H1 (cell line): ENCODE results near the gene MSANTD3. TPM values are rescaled to one million over a fixed set of nuclear protein-coding genes. Genes with fewer than 3 reads are reported as not detected.
A peak's percentile ranks its signal among the peaks of the same experiment; 100 is the strongest.

Source experiments
- CTCF ChIA-PET: fragments of 300-600 bp; sonication (Branson Sonifier 250); formaldehyde crosslinking; loops from one replicate; lab custom pipeline; 2021; ENCODE audit not compliant: partially characterized antibody; lab: Charles Lee
- POLR2A ChIA-PET: fragments of 300-600 bp; sonication (Branson Sonifier 250); formaldehyde crosslinking; loops from one replicate; lab custom pipeline; 2021; ENCODE audit warnings: inconsistent platforms; ENCODE audit not compliant: partially characterized antibody; lab: Charles Lee
- DNase-seq, 2 experiments: peaks; one replicate each; pipeline versions ENCODE4 v3.0.0 to v3.0.0-alpha.2; 2010 to 2022; ENCODE audit warnings: low spot score in 2 of 2, low read depth in 1 of 2, mixed read lengths in 1 of 2
- FAIRE-seq: peaks from 2 replicates; lab custom pipeline; 2011; peaks lifted over from hg19 to GRCh38; lab: Jason Lieb, UNC
- H2AFZ ChIP-seq: 2 replicates; pipeline ENCODE4 v1.8.1; 2012; ENCODE audit warnings: low read length, inconsistent platforms
- H2AK5ac ChIP-seq: 2 replicates; pipeline ENCODE4 v1.6.1; 2013; ENCODE audit warnings: low read depth, low read length
- H2BK120ac ChIP-seq: replicated peaks from 2 replicates; pipeline ENCODE3; 2013; ENCODE audit warnings: low read depth, low read length, inconsistent platforms
- H2BK12ac ChIP-seq: 2 replicates; pipeline ENCODE4 v1.6.1; 2013; ENCODE audit warnings: low read depth, low read length
- H2BK15ac ChIP-seq: 2 replicates; pipeline ENCODE4 v1.6.1; 2013; ENCODE audit warnings: low read length
- H2BK20ac ChIP-seq: 2 replicates; pipeline ENCODE4 v1.6.1; 2013; ENCODE audit warnings: low read length
- H2BK5ac ChIP-seq: 2 replicates; pipeline ENCODE4 v1.6.1; 2013; ENCODE audit warnings: low read depth, low read length
- H3K14ac ChIP-seq: 2 replicates; pipeline ENCODE4 v1.6.1; 2013; ENCODE audit warnings: inconsistent platforms; ENCODE audit not compliant: insufficient read length
- H3K18ac ChIP-seq: 2 replicates; pipeline ENCODE4 v1.6.1; 2013; ENCODE audit warnings: low read length; ENCODE audit errors: extremely low read depth
- H3K23ac ChIP-seq: 2 replicates; pipeline ENCODE4 v1.6.1; 2013; ENCODE audit warnings: inconsistent platforms; ENCODE audit not compliant: insufficient read length
- H3K23me2 ChIP-seq: 2 replicates; pipeline ENCODE4 v1.6.1; 2013; ENCODE audit warnings: low read depth, low read length
- H3K27ac ChIP-seq: 2 replicates; pipeline ENCODE4 v1.6.1; 2011; ENCODE audit warnings: low read depth, low read length, inconsistent platforms
- H3K27me3 ChIP-seq, 4 experiments: replicated peaks in 1 of 4; 1 replicate in 1 of 4; 2 replicates in 3 of 4; pipeline versions ENCODE4 v1.6.1 to v1.8.1; 2011 to 2013; ENCODE audit warnings: low read length in 3 of 4, mild to moderate bottlenecking in 3 of 4, inconsistent platforms in 2 of 4, mixed read lengths in 2 of 4, moderate library complexity in 1 of 4; ENCODE audit not compliant: control insufficient read depth in 3 of 4, insufficient read depth in 3 of 4; ENCODE audit errors: extremely low read depth in 1 of 4
- H3K36me3 ChIP-seq, 4 experiments: 2 replicates each; pipeline versions ENCODE4 v1.6.1 to v1.8.1; 2011 to 2013; ENCODE audit warnings: mild to moderate bottlenecking in 4 of 4, low read length in 3 of 4, moderate library complexity in 2 of 4, control low read depth in 1 of 4, inconsistent platforms in 1 of 4; ENCODE audit not compliant: insufficient read depth in 4 of 4, control insufficient read depth in 2 of 4
- H3K4ac ChIP-seq: replicated peaks from 2 replicates; pipeline ENCODE3; 2013; ENCODE audit warnings: low read length, low read depth, mixed read lengths, inconsistent platforms; ENCODE audit not compliant: insufficient read length
- H3K4me1 ChIP-seq, 4 experiments: replicated peaks in 1 of 4; 1 replicate in 1 of 4; 2 replicates in 3 of 4; pipeline versions ENCODE4 v1.6.1 to v1.8.1; 2011 to 2013; ENCODE audit warnings: low read length in 3 of 4, inconsistent platforms in 2 of 4, mixed read lengths in 1 of 4; ENCODE audit not compliant: insufficient read depth in 4 of 4, control insufficient read depth in 3 of 4
- H3K4me2 ChIP-seq, 2 experiments: 2 replicates each; pipeline versions ENCODE4 v1.6.1 to v1.8.1; 2011 to 2013; ENCODE audit warnings: low read depth in 2 of 2, low read length in 2 of 2, control low read depth in 1 of 2, inconsistent platforms in 1 of 2, mild to moderate bottlenecking in 1 of 2; ENCODE audit not compliant: insufficient read depth in 1 of 2
- H3K4me3 ChIP-seq, 4 experiments: fragments of 200-600, 300-600 bp in 1 of 4; sonication (generic), shearing (Covaris generic), sonication (Bioruptor Twin) in 1 of 4; 2 replicates each; pipeline versions ENCODE4 v1.5.1 to v1.8.1; 2011 to 2016; ENCODE audit warnings: low read length in 4 of 4, low read depth in 3 of 4, control low read depth in 2 of 4, inconsistent platforms in 2 of 4, mild to moderate bottlenecking in 2 of 4, mixed read lengths in 1 of 4, moderate library complexity in 1 of 4; ENCODE audit not compliant: insufficient read depth in 2 of 4; ENCODE audit errors: extremely low read depth in 1 of 4
- H3K56ac ChIP-seq: replicated peaks from 2 replicates; pipeline ENCODE3; 2013; ENCODE audit warnings: low read depth, mild to moderate bottlenecking, mixed read lengths, low read length, inconsistent platforms; ENCODE audit not compliant: insufficient read length
- H3K79me1 ChIP-seq: 2 replicates; pipeline ENCODE4 v1.6.1; 2013; ENCODE audit warnings: low read depth, low read length, control low read depth
- H3K79me2 ChIP-seq, 2 experiments: 2 replicates each; pipeline versions ENCODE4 v1.6.1 to v1.8.1; 2012 to 2013; ENCODE audit warnings: low read length in 2 of 2, mild to moderate bottlenecking in 2 of 2, inconsistent platforms in 1 of 2; ENCODE audit not compliant: insufficient read depth in 2 of 2, control insufficient read depth in 1 of 2
- H3K9ac ChIP-seq, 4 experiments: replicated peaks in 1 of 4; 1 replicate in 1 of 4; 2 replicates in 3 of 4; pipeline versions ENCODE4 v1.6.1 to v1.8.1; 2011 to 2013; ENCODE audit warnings: low read depth in 3 of 4, low read length in 3 of 4, control low read depth in 2 of 4, mild to moderate bottlenecking in 2 of 4, moderate library complexity in 2 of 4, inconsistent platforms in 1 of 4; ENCODE audit errors: extremely low read depth in 1 of 4
- H3K9me3 ChIP-seq, 2 experiments: 2 replicates each; pipeline versions ENCODE4 v1.6.1 to v1.8.1; 2012 to 2013; ENCODE audit warnings: mild to moderate bottlenecking in 2 of 2, moderate library complexity in 2 of 2, control low read depth in 1 of 2, inconsistent platforms in 1 of 2, low read depth in 1 of 2, low read length in 1 of 2, mixed read lengths in 1 of 2; ENCODE audit not compliant: insufficient read depth in 2 of 2
- H4K20me1 ChIP-seq, 2 experiments: replicated peaks in 1 of 2; 2 replicates each; pipeline versions ENCODE3 to v1.8.1; 2011 to 2013; ENCODE audit warnings: inconsistent platforms in 2 of 2, low read length in 2 of 2, mild to moderate bottlenecking in 1 of 2; ENCODE audit not compliant: insufficient read depth in 2 of 2, control insufficient read depth in 1 of 2
- H4K5ac ChIP-seq: 2 replicates; pipeline ENCODE4 v1.6.1; 2013; ENCODE audit warnings: low read length, low read depth, mixed read lengths, inconsistent platforms; ENCODE audit not compliant: insufficient read length
- H4K8ac ChIP-seq: 2 replicates; pipeline ENCODE4 v1.8.0; 2013; ENCODE audit warnings: mild to moderate bottlenecking, moderate library complexity, low read length, inconsistent platforms; ENCODE audit not compliant: insufficient read depth; ENCODE audit errors: extremely low read depth
- H4K91ac ChIP-seq: replicated peaks from 2 replicates; pipeline ENCODE3; 2013; ENCODE audit warnings: low read length, mixed read lengths, inconsistent platforms; ENCODE audit not compliant: insufficient read length
- MAFK ChIP-seq: IDR thresholded peaks from 2 replicates; pipeline ENCODE4 v1.6.1; 2012; ENCODE audit warnings: low read depth, mild to moderate bottlenecking, improper control_type of control experiment, low read length
- POU5F1 ChIP-seq: IDR thresholded peaks from 2 replicates; pipeline ENCODE4 v1.6.1; 2011; ENCODE audit warnings: low read depth, mild to moderate bottlenecking, low read length, moderate library complexity
- SIRT6 ChIP-seq: IDR thresholded peaks from one replicate; pipeline ENCODE4 v1.7.1; 2012; ENCODE audit warnings: low read length, inconsistent platforms
- SUZ12 ChIP-seq: fragments of 200-600 bp; sonication (generic); IDR thresholded peaks from 2 replicates; pipeline ENCODE4 v1.6.1; 2012; ENCODE audit warnings: mild to moderate bottlenecking, inconsistent platforms, low read length, moderate library complexity, mixed read lengths
- TAF7 ChIP-seq: optimal IDR thresholded peaks from 2 replicates; pipeline ENCODE3; 2011; ENCODE audit warnings: low read depth, mild to moderate bottlenecking, inconsistent platforms, low read length, moderate library complexity, borderline replicate concordance
- TEAD4 ChIP-seq: IDR thresholded peaks from 2 replicates; pipeline ENCODE4 v1.6.1; 2012; ENCODE audit warnings: low read depth, low read length, inconsistent platforms, mixed read lengths
- YY1 ChIP-seq: IDR thresholded peaks from 2 replicates; pipeline ENCODE4 v1.6.1; 2011; ENCODE audit warnings: low read depth, mild to moderate bottlenecking, low read length
- WGBS, 2 experiments: shearing (Covaris generic) in 1 of 2; methylation state at CpG; one replicate each; pipeline versions ENCODE4 v1.1.6 to v1.1.7; 2013 to 2015; ENCODE audit warnings: low lambda C conversion rate in 2 of 2, mixed read lengths in 2 of 2, inconsistent platforms in 1 of 2, low coverage in 1 of 2, missing lambda C conversion rate in 1 of 2; ENCODE audit not compliant: insufficient replicate concordance in 2 of 2, insufficient coverage in 1 of 2, insufficient read length in 1 of 2; ENCODE audit errors: extremely low coverage in 1 of 2, missing lambda C conversion rate in 1 of 2; 5-methylcytosine and 5-hydroxymethylcytosine counted together
- polyA plus RNA-seq, 7 experiments: library from polyadenylated mRNA; depleted of rRNA in 3 of 7; stranded (reverse) in 5 of 7; unstranded in 2 of 7; fragments of >200 nt in 5 of 7; fragments of 200-250 nt in 2 of 7; gene quantifications; 1 replicate in 5 of 7; 2 replicates in 1 of 7; 4 replicates in 1 of 7; pipeline versions ENCODE4 v1.2.1 to v1.2.3, GENCODE V29; 2011 to 2013; ENCODE audit warnings: missing spikeins in 2 of 7, mixed read lengths in 2 of 7
- total RNA-seq: library from RNA; stranded (reverse); fragmentation: NEBNext Ultra II Directional; extraction: Animal tissue kit (Norgen Biotek cat#: 25700); gene quantifications from 2 replicates; pipeline ENCODE4 v1.2.1, GENCODE V29; 2021

The MSANTD3 gene
- total and polyA plus RNA-seq, 2 of the 8 experiments (the other 6 are each of a cell fraction or from before 2014, with no cell fraction given): 12.0 to 41.3 TPM

GRCh38 chr9:100498592-100498991, 71.6 kb downstream of the MSANTD3 start:
- H3K27ac ChIP-seq: no peak overlapping the region
- H2BK15ac ChIP-seq: no peak overlapping the region
- H2BK12ac ChIP-seq: no peak overlapping the region
- peaks cover 16 to 17% of the 10 kb centered on the region in 2 experiments for H4K20me1 ChIP-seq
- peaks cover 0 to 32% (median 6%) of the 10 kb centered on the region in 4 experiments; a peak in 5 of 8 replicates for H3K36me3 ChIP-seq
- DNase-seq: no peak
- no peak overlapping the region for H4K91ac ChIP-seq
- ChIA-PET CTCF (no interaction called here), POLR2A (no interaction called here)
- H3K9me3 ChIP-seq: no peaks in the 10 kb centered on the region
- H3K23ac ChIP-seq: no peak overlapping the region
- H2BK120ac ChIP-seq: no peak overlapping the region
- H3K4me2 ChIP-seq: no peak overlapping the region
- peaks cover 14 to 92% of the 10 kb centered on the region in 2 experiments; a peak in 3 of 4 replicates for H3K79me2 ChIP-seq
- H2BK20ac ChIP-seq: no peak overlapping the region
- no peak for TF ChIP-seq YY1
- peak; percentile 39; the same call in 1 of the 2 replicates for TF ChIP-seq MAFK
- TF ChIP-seq SIRT6: no peak
- no peak for TF ChIP-seq POU5F1
- no peak for TF ChIP-seq TAF7
- no peak for TF ChIP-seq TEAD4
- no peak for TF ChIP-seq SUZ12
- no peak overlapping the region for H3K18ac ChIP-seq
- H2BK5ac ChIP-seq: no peak overlapping the region
- H3K14ac ChIP-seq: no peak overlapping the region
- H2AK5ac ChIP-seq: no peak overlapping the region
- no peak overlapping the region for H3K9ac ChIP-seq
- H3K56ac ChIP-seq: no peak overlapping the region
- H3K23me2 ChIP-seq: no peaks in the 10 kb centered on the region
- H3K4me3 ChIP-seq: no peak overlapping the region
- peaks cover 3% of the 10 kb centered on the region; the same call in 1 of the 2 replicates for H3K79me1 ChIP-seq
- H3K4me1 ChIP-seq: peaks cover 0 to 9% (median 3%) of the 10 kb centered on the region in 4 experiments; a peak in 2 of 7 replicates
- no peak for FAIRE-seq
- H4K8ac ChIP-seq: no peak overlapping the region
- H2AFZ ChIP-seq: no peak overlapping the region
- H3K27me3 ChIP-seq: no peaks in the 10 kb centered on the region
- peak overlapping the region; percentile 73 for H4K5ac ChIP-seq
- H3K4ac ChIP-seq: no peak overlapping the region
- 90% methylated on average over 5 of the region's 5 CpGs; no CpG with 5 or more reads in 1 of the 2 experiments for WGBS, 2 experiments
